HG03135 (cell line): ENCODE data around the gene ANKRD11.
"Not testable (repeated sequence)": the region's sequence is repeated elsewhere in the genome, so short reads cannot be mapped to it uniquely, and the experiment has no call there.

Experiments
- ATAC-seq: cut with Tn5 transposase; IDR thresholded peaks from one replicate; pipeline ENCODE4 v1.9.1; 2021; ENCODE audit warnings: mild to moderate bottlenecking, moderate library complexity; ENCODE audit not compliant: unreplicated experiment

The ANKRD11 gene

DNA sequence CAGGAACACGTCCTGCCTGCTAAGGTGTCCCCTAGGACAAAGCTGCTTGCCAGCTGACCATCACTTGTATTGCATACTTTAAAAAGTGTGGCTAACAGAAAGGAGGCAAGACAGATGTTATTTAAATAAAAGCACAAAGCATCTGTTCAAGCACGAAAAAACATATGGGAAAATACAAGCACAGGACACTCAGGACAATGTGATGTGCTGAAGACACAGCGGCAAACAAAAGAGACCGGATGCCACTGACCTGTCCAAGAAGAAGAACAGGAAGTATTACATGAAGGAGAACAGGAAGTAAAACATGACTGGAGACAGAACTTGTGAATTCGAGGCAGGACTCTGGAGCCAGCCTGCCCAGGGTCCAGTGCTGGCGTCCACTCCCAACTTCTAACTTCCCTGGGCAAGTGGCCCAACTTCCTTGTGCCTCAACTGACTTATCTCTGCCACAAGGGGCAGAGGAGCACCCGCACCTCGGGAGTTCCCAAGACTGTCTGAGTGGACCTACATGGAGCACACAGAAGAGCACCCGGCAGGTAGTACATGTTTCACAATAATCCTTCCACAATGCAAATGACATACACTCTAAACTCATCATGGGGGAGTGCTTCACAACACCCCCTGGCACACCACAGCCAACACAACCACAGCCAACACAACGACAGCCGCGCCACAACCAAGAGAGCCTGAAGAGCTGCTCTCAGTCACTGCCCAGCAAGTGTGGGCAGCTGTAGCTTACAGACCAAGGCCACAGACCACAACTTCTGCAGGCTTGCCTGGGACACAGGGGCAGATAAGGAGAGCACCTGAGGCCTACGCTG is 36.6 kb downstream of the ANKRD11 start:
- no peak for ATAC-seq

DNA sequence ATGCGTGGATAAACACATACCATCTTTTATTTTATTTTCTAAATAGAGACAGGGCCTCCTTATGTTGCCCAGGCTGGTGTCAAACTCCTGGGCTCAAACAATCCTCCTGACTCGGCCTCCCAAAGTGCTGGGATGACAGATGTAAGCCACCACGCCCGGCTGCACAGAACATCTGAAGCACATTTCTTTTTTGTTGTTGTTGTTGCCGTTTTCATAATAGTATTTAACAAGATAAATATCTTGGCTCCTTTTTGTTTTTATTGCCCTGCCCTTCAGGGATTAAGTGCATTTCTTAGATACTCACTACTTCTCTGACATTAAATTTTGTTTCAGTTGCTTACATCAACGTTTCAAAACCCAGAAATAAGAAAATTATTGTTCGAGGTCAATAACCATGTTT is 37.4 kb downstream of the ANKRD11 start:
- no peak for ATAC-seq

DNA sequence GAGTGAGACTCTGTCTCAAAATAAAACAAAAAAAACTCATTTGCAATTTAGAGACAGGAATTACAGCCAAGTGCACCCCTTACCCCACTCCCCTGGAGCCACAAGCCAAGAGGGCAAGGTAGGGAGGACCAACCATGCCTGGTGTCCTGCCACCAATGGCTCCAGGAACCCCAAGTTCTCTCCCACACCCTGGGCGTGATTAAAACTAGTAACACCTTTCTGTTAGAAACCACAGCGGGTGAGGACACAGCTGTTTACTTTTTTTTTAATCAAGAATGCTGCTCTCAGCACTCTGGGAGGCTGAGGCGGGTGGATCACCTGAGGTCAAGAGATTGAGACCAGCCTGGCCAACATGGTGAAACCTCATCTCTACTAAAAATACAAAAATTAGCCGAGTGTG is 38.1 kb downstream of the ANKRD11 start:
- no peak for ATAC-seq

DNA sequence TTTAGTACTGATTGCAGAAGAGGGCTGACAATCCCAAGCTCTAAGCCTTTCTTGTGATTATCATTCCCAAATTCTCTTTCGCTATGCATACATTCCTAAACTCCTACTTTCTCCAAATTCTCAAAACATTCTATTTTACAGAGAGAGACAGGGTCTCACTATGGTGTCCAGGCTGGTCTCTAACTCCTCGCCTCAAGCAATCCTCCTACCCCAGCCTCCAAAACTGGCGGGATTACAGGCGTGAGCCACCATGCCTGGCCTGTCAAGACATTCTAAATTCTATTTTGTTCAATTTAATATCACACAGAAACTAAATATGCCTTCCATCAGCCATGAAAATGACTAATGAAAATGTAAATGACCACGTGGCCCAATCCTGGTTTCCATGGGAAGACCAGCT is 39.8 kb downstream of the ANKRD11 start:
- ATAC-seq: no peak

DNA sequence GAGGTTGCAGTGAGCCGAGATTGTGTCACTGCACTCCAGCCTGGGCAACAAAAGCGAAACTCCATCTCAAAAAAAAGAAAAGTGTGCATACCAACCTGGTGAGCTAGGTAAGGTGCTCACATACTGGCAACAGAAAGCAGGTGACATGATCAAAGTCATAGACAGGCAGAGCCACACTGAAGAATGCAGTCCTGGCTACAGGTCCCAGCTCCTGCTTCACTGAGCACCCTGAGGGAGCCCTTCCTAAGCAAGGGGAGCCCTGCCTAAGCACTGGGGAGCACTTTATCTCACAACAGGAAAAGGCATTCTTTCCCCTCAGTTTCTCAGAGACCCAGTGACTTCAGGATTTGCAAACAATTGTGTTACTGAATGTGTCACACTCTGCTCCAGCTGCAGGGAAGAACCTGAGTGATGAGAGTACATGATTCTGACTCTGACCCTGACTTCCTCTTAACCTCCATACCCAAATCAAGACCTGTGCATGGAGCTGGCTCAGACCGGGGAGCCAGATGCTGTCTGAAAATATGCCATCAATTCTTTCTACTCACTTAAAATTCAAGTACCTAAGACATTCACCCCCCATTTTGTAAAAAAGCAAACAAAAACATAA is 40.5 kb downstream of the ANKRD11 start:
- ATAC-seq: no peak

DNA sequence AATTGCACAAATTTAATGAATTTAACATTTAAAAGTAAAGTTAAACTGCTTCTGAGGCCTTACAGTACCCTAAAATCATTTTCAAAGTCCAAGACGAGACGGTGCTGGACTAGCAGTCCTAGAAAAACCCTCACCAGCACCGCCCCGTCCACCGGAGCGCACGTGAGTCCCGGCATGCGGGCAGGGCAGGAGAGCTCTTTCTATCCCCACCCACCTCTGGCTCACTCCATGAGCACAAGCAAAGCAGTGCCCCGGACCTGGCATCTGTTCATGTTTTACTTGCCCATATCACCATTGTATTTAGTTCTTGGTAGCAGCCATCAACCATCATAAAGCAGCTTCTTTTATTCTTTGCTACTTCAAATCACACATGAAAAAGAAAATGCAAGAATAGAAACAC is 41.7 kb downstream of the ANKRD11 start:
- no peak for ATAC-seq

DNA sequence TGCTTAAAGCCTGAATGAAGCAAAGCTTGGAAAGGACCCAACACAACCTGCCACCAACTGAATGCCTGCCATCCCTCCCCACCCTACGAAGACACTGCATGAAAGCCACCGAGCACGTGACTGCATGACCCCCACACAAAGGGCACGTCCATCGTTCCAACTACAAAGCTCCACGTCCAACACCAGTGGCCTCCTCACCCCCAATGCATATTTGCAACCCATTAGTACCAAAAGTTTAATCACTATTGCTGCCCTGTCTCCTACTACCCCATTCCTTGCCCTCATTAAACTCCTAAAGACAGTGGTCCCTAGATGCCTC is 43.4 kb downstream of the ANKRD11 start:
- no peak for ATAC-seq

DNA sequence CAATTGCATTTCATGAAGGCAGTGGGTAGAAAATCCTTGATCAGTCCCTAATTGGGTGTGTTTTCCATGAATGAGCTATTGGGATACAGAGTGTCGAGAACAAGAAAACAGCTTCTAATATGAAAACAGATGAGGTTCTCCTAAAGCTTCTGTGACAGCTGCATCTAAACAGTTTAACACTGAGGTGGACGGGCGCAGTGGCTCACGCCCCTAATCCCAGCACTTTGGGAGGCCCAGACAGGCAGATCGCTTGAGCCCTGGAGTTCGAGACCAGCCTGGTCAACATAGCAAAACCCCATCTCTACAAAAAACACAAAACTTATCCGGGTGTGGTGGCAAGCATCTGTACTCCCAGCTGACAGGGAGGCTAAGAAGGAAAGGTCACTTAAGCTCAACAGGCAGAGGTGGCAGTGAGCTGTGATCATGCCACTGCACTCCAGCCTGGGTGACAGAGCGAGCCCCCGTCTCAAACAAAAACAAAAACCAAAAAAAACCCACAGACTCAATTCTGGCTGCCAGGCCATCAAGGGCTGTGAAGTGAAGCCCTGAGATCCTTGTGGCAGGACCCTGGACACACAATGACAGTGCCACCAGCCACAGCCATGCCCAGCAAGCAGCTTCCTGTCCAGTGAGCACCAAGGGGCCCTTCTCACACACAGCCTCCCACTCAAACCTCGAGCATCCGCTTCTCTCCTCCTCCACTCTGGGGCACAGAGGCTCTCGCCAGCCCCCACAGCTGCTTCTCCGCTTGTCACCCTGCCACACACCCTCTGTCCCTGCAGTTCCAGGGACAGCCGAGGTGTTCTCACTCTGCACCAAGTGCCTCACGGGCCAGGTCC is 44.0 kb downstream of the ANKRD11 start:
- no peak for ATAC-seq

DNA sequence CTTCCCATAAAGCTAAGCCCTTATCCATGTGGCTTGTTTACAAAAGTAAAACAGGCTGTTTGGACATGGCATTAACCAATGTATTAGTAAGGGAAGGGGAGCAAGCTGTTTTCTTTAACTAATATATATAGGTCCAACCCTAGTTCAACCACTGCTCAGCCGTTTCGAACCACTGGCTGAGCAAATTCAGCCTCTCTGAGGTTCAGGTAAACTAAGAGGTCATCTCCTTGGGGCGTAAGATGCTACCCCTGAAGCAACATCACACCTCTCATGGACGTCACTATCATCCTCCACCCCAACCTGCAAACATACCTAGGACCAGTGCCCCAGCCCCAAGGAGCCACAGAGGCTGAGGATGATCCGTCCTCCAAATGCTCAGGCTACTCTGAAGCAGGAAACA is 45.2 kb downstream of the ANKRD11 start:
- ATAC-seq: no peak

DNA sequence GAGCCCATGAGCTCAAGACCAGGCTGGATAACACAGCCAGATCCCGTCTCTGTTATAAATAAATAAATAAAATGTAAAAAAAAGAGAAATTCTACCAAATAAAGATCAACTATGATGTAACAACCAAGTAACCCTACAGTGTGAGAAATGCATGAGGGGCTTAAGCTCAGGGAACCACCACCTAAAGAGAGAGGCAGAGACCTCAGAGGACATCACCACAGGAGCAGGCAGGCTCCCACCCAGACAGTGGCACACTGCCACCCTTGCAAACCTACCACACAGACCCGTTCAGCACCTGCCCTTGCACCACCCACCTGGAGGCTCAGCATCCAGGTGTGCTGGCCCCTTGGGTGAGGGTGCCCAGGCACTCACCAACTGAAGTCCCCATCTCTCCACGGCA is 45.6 kb downstream of the ANKRD11 start:
- ATAC-seq: no peak

DNA sequence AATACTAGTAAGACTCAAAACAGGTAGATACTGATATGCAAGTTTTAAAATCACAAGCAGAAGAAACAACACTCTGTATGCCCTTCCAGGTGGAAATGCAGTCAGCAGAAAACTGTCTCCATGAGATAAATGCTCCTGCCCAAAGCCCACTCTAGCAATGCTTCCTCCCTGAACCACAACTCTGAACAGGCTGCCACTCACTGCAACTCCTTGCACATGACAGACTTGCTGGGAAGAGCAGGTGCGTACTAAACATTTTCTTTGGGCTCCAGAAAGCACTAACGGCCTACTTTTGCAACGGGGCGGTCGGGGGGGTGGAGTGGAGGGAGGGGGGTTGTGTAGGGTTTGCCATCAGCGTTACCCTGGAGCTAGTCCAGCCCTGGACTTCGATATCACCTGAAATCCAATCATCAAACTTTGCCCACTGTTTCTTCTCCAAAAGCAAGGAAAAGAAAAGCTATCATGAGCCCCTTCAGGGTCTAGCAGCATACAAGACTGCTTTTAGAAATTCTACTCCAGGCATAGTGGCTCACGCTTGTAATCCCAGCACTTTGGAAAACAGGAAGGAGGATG is 46.1 kb downstream of the ANKRD11 start:
- no peak for ATAC-seq

DNA sequence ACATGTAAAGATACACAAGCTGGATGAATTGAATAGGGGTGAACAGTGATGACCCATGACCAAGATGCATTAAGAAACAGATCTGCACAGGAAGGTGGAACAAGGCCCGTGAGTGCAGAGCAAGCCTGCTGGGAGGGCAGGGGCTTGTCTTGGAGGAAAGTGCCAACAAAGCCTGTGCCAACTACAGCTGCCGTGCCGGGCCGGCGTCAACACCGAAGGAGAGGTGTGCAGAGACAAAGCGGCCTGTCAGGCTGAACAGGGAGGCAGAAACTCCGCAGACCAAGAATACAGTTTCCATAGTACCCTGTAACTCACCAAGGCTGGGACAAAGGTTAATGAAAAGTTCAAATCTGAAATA is 46.7 kb downstream of the ANKRD11 start:
- no peak for ATAC-seq

DNA sequence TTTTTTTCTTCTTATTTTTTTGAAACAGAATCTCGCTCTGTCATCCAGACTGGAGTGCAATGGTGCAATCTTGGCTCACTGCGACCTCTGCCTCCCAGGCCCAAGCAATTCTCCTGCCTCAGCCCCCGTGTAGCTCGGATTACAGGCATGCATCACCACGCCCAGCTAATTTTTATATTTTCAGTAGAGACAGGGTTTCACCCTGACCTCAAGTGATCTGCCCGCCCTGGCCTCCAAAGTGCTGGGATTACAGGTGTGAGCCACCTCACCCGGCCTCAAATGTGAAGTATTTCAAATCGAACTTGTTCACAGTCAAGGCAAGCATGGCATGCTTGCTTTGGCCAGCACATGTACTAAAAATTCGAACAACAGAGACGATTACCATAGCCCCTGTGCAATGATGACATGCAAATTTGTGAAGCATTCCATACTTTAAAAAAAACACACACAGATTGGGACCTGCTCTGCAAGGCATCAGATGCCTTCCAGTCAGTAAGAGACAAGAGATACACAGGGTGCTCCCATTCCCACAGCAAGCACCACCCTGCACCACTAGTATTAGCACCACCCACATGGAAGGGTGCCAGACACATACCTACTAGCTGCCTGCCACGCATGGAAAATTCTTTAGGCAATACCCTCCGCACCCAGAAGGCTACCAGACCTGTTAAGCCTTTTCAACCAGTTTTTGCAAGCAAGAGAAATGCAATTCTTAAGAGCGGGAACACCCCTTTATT is 47.2 kb downstream of the ANKRD11 start:
- ATAC-seq: no peak

DNA sequence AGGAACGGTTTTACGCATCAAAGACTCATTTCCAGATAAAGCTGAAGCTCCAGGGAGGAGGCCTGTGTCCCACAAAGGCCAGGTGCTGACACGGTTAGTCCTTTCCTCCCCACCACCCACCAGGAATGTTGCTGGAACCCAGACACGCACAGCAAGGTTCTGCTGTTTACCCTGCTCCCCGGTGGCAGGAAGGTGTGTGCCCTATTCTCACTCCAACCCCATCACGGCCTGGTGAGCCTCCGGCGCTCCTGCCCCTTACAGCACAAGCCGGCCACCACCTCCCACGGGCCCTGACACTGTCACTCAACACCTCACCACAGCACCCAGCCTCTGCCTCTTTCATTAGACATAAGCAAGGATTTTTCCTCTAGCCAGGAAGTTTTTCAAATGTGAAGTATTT is 47.8 kb downstream of the ANKRD11 start:
- ATAC-seq: no peak

DNA sequence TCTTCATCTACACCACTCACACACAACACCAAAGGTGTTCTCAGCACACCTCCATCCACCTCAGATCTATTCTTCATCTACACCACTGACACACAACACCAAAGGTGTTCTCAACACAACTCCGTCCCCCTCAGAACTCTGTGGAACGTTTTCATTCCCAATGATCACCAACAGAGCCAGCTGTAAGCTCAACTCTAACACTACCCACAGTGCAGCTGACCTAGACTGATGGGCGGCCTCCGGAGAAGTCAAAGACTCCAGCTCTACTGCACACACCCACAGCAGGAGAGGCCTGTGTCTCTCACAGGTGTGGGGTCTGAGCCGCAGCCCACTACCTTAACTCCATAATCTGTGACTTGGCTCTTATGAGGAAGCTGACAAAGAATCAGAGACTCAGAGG is 50.7 kb downstream of the ANKRD11 start:
- ATAC-seq: no peak

DNA sequence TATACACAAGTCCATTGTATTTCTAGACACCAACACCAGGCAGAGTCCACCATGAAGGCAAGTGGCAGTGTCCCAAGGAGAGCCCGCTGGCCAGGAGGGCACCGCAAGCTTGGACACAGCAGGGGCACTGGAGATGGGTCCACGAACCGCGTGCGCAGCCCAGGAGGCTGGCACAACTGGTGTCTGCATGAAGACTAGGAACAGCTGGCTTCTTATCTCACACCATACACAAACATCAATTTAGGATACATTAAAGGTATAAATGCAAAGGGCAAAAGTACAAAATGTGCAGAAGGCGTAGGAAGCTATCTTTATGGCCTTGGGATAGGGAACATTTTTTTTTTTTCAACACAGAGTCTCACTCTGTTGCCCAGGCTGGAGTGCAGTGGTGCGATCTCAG is 52.4 kb downstream of the ANKRD11 start:
- no peak for ATAC-seq

DNA sequence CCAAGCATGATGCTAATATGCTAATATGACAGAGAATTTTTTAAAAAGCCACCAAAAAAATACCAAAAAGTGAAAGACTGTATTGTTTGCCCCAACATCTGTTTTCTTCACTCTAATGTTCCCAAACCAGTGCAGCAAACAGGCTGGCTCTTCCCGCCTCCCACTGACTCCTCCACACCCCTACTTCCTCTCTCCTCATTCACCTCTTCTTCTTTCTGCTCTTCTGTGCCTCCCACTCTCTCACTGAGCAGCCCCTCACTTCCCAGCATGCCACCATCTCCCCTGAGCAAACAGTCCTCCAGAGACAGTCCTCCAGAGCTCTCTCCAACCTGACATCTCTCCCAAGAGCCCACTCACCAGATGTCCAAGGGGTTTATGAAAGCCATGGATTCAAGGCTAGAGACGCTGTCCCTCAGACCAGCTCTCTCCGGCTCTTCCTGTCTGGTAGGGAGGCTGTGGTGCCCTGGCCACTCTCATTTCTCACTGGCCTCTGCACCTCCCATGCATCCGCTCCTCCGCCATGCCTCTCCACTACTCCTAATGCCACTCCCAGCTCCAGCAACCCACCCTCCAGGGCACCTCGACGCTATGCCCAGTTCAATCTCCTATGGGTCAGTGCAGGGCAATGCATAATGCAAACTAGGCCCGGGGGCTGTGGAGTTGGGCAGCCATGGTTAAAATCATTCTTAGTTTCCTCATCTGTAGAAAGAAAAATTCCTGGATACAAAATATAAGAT is 52.9 kb downstream of the ANKRD11 start:
- ATAC-seq: no peak

DNA sequence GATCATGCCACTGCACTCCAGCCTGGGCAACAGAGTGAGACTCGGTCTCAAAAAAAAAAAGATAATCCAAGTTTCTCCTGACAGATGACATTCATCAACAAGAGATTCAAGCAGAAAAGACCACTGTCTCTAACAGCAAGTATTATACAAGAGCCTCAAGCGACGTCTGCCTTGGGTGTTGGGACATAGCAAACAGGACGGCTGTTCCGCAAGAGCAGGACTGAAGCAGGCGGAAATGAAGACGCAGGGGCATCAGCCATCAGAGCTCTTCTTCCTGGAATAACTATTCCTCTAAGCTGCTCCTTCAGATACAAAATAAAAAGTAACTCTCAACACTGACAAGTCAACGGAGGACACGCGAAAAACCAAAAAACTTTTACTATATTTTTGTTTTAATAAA is 54.0 kb downstream of the ANKRD11 start:
- ATAC-seq: no peak

DNA sequence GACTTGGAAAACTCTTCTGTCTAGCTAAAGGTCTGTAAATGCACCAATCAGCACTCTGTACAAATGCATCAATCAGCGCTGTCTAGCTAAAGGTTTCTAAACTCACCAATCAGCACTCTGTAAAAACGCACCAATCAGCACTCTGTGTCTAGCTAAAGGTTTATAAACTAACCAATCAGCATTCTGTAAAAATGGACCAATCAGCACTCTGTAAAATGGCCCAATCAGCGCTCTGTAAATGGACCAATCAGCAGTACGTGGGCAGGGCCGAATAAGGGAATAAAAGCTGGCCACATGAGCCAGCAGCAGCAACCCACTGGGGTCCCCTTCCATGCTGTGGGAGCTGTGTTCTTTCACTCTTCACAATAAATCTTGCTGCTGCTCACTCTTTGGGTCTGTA is 55.3 kb downstream of the ANKRD11 start:
- not testable (repeated sequence) for ATAC-seq

DNA sequence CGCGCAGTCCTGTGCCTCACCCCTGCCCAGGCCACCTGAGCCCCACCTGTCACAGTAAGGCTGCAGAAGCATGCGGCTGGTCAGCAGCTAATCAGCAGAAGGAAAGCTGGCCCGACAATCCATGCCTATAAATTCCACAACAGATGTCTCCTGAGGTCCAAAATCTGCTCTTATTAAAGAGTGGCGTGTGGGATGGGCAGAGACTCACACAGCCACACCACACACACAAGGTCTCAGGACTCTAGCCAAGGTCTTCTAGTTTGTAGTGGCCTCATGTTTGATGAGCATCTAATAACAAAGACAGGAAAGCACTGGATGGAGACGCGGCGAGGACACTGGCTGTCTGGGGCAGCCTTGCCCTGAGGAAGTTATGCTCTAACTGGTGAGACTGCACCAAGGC is 55.9 kb downstream of the ANKRD11 start:
- ATAC-seq: no peak
